Nephron (organoid): ENCODE measurements around the gene CGB3.

ENCODE experiments used
- H3K27ac Mint-ChIP-seq, 3 experiments: 2 replicates each; pipeline ENCODE4 v1.8.0; 2020; ENCODE audit warnings: mixed read lengths in 3 of 3, mild to moderate bottlenecking in 2 of 3, moderate library complexity in 1 of 3
- H3K27me3 Mint-ChIP-seq: 2 replicates; pipeline ENCODE4 v1.8.0; 2021; ENCODE audit warnings: low read depth, mild to moderate bottlenecking, moderate library complexity, mixed read lengths
- H3K36me3 Mint-ChIP-seq: 2 replicates; pipeline ENCODE4 v1.8.0; 2020; ENCODE audit warnings: low read depth, mixed read lengths
- H3K4me1 Mint-ChIP-seq: 2 replicates; pipeline ENCODE4 v1.8.0; 2020; ENCODE audit warnings: mixed read lengths
- H3K4me3 Mint-ChIP-seq, 3 experiments: 2 replicates each; pipeline ENCODE4 v1.8.0; 2020; ENCODE audit warnings: mild to moderate bottlenecking in 3 of 3, mixed read lengths in 3 of 3, moderate library complexity in 2 of 3
- H3K9me3 Mint-ChIP-seq: 2 replicates; pipeline ENCODE4 v1.8.0; 2020; ENCODE audit warnings: mixed read lengths
- TF ChIP-seq, protein P1 (sequence below), 3 experiments: fragments of 200-600 bp; sonication (generic); IDR thresholded peaks; one replicate each; pipeline ENCODE4 v1.5.0; 2021; ENCODE audit warnings: antibody characterized with exemption in 3 of 3; ENCODE audit not compliant: unreplicated experiment in 3 of 3

Gene CGB3

DNA sequence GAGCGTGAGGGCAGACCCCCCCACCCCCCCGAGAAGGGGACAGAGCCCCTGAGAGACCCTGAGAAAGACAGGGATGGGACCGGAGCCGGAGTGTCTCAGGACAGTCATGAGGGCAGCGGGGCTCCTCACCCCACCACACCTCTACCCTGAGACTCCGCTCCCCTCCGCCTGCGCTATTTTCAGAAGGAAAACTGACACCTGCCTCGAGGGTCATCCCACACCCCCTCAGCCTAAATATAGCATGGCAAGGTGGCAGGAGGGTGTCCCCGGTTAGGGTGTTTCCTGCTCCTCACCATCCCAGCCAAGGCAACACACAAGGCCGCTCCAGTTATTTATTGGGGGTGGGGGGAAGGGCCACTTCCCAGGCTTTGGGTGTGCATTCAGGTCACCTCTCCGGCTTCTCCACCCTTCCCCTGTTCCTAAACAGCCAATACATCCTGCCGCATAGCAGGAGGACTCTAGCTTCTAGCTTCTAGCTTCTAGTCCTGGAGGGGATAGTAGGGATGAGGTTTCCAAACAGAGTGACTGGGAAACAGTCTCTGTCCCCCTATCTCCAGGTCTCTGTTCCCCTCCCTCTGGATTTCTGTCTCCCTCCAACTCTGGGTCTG is 41.9 kb upstream of the CGB3 start:
- H3K4me3 Mint-ChIP-seq, result peak overlapping the region; percentile 7 to 73 (median 12)
- H3K27me3 Mint-ChIP-seq, result peaks cover 50% of the 10 kb centered on the region
- peak overlapping the region; percentile 10 to 52 (median 32) for H3K27ac Mint-ChIP-seq
- peaks cover 14% of the 10 kb centered on the region for H3K9me3 Mint-ChIP-seq
- no peaks in the 10 kb centered on the region for H3K36me3 Mint-ChIP-seq
- peaks cover 34% of the 10 kb centered on the region for H3K4me1 Mint-ChIP-seq
- TF ChIP-seq, protein P1, sequence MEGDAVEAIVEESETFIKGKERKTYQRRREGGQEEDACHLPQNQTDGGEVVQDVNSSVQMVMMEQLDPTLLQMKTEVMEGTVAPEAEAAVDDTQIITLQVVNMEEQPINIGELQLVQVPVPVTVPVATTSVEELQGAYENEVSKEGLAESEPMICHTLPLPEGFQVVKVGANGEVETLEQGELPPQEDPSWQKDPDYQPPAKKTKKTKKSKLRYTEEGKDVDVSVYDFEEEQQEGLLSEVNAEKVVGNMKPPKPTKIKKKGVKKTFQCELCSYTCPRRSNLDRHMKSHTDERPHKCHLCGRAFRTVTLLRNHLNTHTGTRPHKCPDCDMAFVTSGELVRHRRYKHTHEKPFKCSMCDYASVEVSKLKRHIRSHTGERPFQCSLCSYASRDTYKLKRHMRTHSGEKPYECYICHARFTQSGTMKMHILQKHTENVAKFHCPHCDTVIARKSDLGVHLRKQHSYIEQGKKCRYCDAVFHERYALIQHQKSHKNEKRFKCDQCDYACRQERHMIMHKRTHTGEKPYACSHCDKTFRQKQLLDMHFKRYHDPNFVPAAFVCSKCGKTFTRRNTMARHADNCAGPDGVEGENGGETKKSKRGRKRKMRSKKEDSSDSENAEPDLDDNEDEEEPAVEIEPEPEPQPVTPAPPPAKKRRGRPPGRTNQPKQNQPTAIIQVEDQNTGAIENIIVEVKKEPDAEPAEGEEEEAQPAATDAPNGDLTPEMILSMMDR (IDR thresholded peaks at IDR 0.05; ENCODE audit: unreplicated experiment in 3 of 3), result no peak

DNA sequence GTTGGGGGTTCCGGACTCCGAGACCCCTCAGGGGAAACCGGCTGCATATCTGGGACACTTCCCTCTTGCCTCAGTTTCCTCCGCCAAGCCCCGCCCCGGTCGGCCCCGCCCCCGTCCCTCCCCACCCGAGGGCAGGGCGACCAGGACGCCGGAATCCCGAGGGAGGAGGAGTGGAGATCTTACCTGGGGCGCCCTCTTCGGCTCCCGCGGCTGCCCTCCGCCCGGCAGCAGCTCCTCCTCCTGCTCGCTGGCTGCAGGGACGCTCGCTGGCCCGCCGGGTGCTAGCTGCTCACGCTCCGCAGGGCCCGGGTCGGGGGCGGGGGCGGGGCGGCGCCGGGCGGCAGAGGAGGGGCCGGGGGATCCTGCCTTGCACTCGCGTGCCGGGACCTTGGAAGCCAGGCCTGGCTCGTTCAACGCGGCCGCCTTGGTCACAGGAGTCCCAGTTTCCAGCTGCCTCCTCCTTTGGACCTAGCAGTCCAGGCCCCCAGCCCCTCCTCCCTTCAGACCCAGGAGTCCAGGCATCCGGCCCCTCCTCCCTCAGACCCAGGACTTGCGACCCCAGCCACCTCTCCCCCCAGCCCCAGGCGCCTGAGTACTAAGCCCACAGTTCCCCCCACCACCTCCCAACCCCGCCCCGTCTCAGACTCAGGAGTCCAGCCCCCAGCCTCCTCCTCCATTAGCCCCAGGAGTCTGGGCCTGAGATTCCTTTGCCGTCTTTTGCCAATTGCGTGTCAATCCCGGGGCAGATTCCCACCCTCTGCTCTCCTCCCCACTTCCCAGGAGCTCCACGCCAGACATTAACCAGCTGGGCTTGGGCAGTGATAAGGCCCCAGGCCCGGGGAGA is 40.9 kb upstream of the CGB3 start, which contains the start of gene NTF4:
NTF4 (minus strand) TSS at position 51 of the 844 bp plus-strand sequence. CDS start 2,821 bp downstream, outside the sequence.
- TF ChIP-seq, protein P1 (IDR thresholded peaks at IDR 0.05; ENCODE audit: unreplicated experiment in 3 of 3), result no peak
- Mint-ChIP-seq H3K27ac (peak within 1 kb of the TSS; percentile 10 to 48 (median 29)), H3K4me1 (peaks cover 34% of the 10 kb centered on the region), H3K36me3 (no peaks in the 10 kb centered on the region), H3K9me3 (peaks cover 8% of the 10 kb centered on the region), H3K27me3 (peaks cover 50% of the 10 kb centered on the region), H3K4me3 (peak within 1 kb of the TSS; percentile 56 to 77 (median 60))

DNA sequence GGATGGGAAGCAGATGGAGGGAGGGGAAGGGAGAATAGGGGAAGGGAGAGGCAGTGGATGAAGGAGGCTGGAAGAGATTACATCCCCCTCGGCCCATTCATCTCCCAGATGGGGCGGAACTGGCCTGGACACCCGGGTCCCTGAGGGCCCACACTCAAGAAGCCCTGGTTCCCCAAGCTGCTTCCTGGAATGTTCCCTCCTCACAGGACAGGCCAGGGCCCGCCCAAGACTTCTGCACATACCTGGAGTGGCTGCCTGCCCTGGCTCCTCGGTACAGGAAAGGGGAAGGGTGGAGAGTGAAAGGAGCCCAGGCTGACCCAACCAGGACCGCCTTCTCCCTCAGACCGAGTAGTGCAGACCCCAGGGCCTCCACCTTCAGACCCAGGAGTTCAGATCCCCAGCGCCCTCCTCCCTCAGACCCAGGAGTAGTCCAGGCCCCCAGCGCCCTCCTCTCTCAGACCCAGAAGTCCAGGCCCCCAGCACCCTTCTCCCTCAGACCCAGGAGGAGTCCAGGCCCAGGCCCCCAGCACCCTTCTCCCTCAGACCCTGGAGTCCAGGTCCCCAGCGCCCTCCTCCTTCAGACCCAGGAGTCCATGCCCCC is 40.0 kb upstream of the CGB3 start:
- TF ChIP-seq, protein P1 (IDR thresholded peaks at IDR 0.05; ENCODE audit: unreplicated experiment in 3 of 3), result no peak
- H3K27me3 Mint-ChIP-seq, result peaks cover 47% of the 10 kb centered on the region
- peaks cover 2% of the 10 kb centered on the region for H3K9me3 Mint-ChIP-seq
- peak overlapping the region; percentile 56 to 77 (median 60) for H3K4me3 Mint-ChIP-seq
- peaks cover 34% of the 10 kb centered on the region for H3K4me1 Mint-ChIP-seq
- H3K27ac Mint-ChIP-seq, result no peak overlapping the region
- no peaks in the 10 kb centered on the region for H3K36me3 Mint-ChIP-seq

DNA sequence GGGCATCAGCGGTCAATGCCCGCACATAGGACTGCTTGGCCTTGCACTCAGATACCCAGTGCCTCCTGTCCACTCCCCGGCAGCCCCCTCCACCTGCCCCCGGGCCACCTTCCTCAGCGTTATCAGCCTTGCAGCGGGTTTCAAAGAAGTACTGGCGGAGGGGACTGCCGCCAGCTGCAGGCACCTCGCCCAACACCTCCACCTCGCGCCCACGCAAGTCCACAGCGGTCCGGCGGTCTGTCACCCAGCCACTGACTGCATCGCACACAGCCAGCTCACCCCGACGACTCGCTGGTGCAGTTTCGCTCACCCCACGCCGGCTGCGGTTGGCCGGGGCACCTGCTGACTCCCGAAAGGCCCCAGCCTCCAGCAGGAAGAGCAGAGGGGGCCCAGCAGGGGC is 37.3 kb upstream of the CGB3 start:
- Mint-ChIP-seq H3K27ac (no peak overlapping the region), H3K27me3 (peaks cover 56% of the 10 kb centered on the region), H3K4me1 (peaks cover 28% of the 10 kb centered on the region)

DNA sequence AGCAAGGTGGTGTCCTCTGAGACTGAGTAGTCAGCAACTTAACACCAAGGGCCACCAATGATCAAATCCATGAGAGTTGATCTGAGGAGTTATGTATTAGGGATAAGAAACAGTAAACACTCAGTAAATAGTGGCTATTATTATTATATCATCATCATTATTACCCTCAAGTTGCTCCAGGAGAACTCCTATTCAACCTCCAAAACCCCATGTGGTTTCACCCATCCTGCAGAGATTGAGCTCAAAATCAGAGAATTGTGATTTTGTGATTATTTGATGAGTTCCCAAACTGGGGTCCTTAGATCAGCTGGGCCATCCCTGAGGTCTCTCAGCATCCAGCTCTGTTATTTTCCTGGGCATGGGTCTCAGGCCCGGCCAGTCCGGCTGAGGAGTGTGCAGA is 36.9 kb upstream of the CGB3 start:
- TF ChIP-seq, protein P1 (IDR thresholded peaks at IDR 0.05; ENCODE audit: unreplicated experiment in 3 of 3), result no peak
- H3K27ac Mint-ChIP-seq, result no peak overlapping the region

More for the DNA sequence above, 37.3 kb upstream of the CGB3 start:
- no peaks in the 10 kb centered on the region for H3K9me3 Mint-ChIP-seq
- TF ChIP-seq, protein P1 (IDR thresholded peaks at IDR 0.05; ENCODE audit: unreplicated experiment in 3 of 3), result no peak
- no peak overlapping the region for H3K4me3 Mint-ChIP-seq
- H3K36me3 Mint-ChIP-seq, result no peaks in the 10 kb centered on the region

More for the DNA sequence above, 36.9 kb upstream of the CGB3 start:
- H3K4me1 Mint-ChIP-seq, result peaks cover 23% of the 10 kb centered on the region
- no peaks in the 10 kb centered on the region for H3K36me3 Mint-ChIP-seq
- peaks cover 57% of the 10 kb centered on the region for H3K27me3 Mint-ChIP-seq
- H3K4me3 Mint-ChIP-seq, result peak overlapping the region in 1 of 3 experiments; percentile 38
- H3K9me3 Mint-ChIP-seq, result no peaks in the 10 kb centered on the region
